Fibroblast of pulmonary artery (primary cell): ENCODE results near the gene GRM7.
A peak's percentile ranks its signal among the peaks of the same experiment; 100 is the strongest.

Experiments used
- DNase-seq: peaks from one replicate; pipeline ENCODE4 v3.0.0-alpha.2; 2010; ENCODE audit warnings: low read depth
- H3K4me3 ChIP-seq: replicated peaks from 2 replicates; pipeline ENCODE4 v1.5.1; 2011; ENCODE audit warnings: low read depth, mild to moderate bottlenecking, control low read depth, low read length, moderate library complexity
- CTCF ChIP-seq: IDR thresholded peaks from 2 replicates; pipeline ENCODE4 v1.5.1; 2011; ENCODE audit warnings: mild to moderate bottlenecking, control low read depth, low read length, inconsistent platforms; ENCODE audit errors: missing control alignments

The GRM7 gene

DNA sequence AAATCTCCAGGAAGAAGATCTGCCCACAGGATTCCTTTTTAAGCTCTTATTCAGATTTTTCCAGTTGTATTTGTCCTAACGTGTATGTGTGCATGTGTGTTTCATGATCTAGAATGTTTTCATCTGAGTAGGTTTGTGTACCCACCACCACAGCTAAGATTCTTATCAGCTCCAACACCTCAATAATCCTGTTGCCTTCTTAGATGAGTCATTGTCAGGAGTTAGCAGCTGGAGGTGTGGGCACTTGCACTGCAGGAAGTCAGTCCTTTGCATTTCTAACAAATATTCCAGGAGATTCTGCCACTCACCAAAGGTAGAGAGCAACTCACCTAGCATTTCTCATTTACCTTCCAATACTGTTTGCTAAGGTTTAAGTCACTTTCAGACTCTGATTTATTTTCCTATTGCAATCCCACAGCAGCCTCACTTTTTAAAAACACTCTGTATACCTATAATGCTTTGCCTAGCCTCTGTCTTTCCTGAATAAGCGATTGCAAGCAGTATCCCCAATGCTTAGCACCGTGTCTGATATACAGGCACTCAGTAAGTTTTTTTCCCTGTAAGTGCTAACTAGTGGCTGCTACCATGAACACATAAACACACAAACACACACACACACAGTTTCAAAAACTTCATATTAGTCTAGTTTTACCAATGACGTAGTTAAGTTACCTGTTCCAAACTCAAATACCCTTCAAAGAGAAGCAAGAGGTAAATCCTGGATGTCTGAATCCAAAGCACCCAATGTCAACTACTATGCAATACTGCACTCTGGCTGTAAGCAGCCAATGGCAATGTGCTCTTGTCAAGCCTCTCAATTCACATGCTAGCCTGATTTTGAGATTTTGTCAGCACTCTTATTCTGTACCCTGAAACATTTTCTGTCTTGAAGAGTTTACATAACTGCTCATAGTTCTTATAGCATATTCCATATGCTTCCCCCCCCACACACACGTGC is 927.2 kb downstream of the GRM7 start:
- no peak overlapping the region for H3K4me3 ChIP-seq
- DNase-seq = peak; percentile 13
- TF ChIP-seq CTCF = peak; percentile 20

DNA sequence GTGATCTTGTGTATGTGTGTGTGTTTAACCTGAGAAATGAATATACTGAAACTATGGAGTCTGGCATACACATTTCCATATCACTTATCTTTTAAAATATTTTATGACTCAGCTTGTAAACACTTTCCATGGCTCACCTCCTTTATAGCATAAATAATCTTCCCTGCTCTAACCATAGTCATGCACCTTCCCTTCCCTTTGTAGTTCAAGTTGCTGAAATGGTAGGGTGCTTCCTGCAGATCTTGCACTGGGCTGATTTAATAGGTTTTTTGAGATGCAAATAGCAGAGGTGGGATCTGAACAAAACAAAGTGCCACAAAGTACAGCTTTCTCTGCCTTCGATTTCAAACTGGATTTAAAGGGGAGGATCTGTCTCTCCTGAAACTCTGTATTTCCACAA is 928.0 kb downstream of the GRM7 start:
- H3K4me3 ChIP-seq = no peak overlapping the region
- TF ChIP-seq CTCF = no peak
- no peak for DNase-seq

GRCh38 chr3:7789324-7789723 is 928.4 kb downstream of the GRM7 start:
- no peak for DNase-seq
- TF ChIP-seq CTCF = no peak
- H3K4me3 ChIP-seq = no peak overlapping the region

GRCh38 chr3:7790141-7790540 is 929.2 kb downstream of the GRM7 start:
- TF ChIP-seq CTCF = no peak
- H3K4me3 ChIP-seq = no peak overlapping the region
- DNase-seq = no peak
